GM12878 (cell line): ENCODE measurements around the gene SH2D7. TPM values are rescaled to one million over a fixed set of nuclear protein-coding genes. Genes with fewer than 3 reads are reported as not detected.

Source experiments
- ATAC-seq: fragments of 200-7000 bp; cut with Tn5 transposase; 3 replicates; pipeline ENCODE4 v1.9.1; 2020; ENCODE audit warnings: mild to moderate bottlenecking, moderate library complexity
- BruUV-seq: library from RNA; stranded (reverse); fragments of 400-500 nt; replicated peaks from 2 replicates; lab custom pipeline; 2021; lab: Mats Ljungman, UMichigan
- CTCF ChIA-PET: fragments of 300-600 bp; sonication (Branson Sonifier 250); formaldehyde crosslinking; extraction: SDS; loops from one replicate; lab custom pipeline; 2021; ENCODE audit warnings: inconsistent platforms; lab: Yijun Ruan, JAX
- POLR2A ChIA-PET: fragments of 350-600 bp; formaldehyde crosslinking; extraction: SDS; loops from one replicate; lab custom pipeline; 2021; ENCODE audit warnings: inconsistent platforms; lab: Charles Lee
- RAD21 ChIA-PET: fragments of 300-600 bp; sonication (Branson Sonifier 250); formaldehyde crosslinking; loops from one replicate; lab custom pipeline; 2023; ENCODE audit warnings: antibody characterized with exemption; ENCODE audit not compliant: unreplicated experiment; lab: Charles Lee
- SMC1A ChIA-PET: fragments of 300-600 bp; sonication (Branson Sonifier 250); formaldehyde crosslinking; loops from one replicate; lab custom pipeline; 2023; ENCODE audit not compliant: unreplicated experiment, uncharacterized antibody; lab: Charles Lee
- DNase-seq: peaks from one replicate; pipeline ENCODE4 v3.0.0-alpha.2; 2011; ENCODE audit warnings: low read depth, low spot score
- FAIRE-seq: peaks from 3 replicates; lab custom pipeline; 2011; peaks lifted over from hg19 to GRCh38; lab: Jason Lieb, UNC
- H2AFZ ChIP-seq: 2 replicates; pipeline ENCODE4 v1.6.0; 2011; ENCODE audit warnings: low read depth, low read length, control low read depth; ENCODE audit not compliant: control insufficient read depth
- H3K27ac ChIP-seq: 2 replicates; pipeline ENCODE4 v1.5.1; 2011; ENCODE audit warnings: control low read depth; ENCODE audit not compliant: control insufficient read depth, insufficient read depth
- H3K27me3 ChIP-seq, 2 experiments: replicated peaks in 1 of 2; 2 replicates each; pipeline versions ENCODE4 v1.6.0 to v1.6.1; 2011; ENCODE audit warnings: low read length in 1 of 2; ENCODE audit not compliant: control insufficient read depth in 2 of 2, insufficient read depth in 2 of 2
- H3K36me3 ChIP-seq, 2 experiments: 2 replicates each; pipeline ENCODE4 v1.5.1; 2011; ENCODE audit warnings: low read length in 1 of 2; ENCODE audit not compliant: control insufficient read depth in 2 of 2, insufficient read depth in 2 of 2
- H3K4me1 ChIP-seq: 2 replicates; pipeline ENCODE4 v1.6.1; 2011; ENCODE audit warnings: mild to moderate bottlenecking, low read length, moderate library complexity, mixed read lengths; ENCODE audit not compliant: control insufficient read depth, insufficient read depth
- H3K4me2 ChIP-seq: 2 replicates; pipeline ENCODE4 v1.6.0; 2011; ENCODE audit warnings: control low read depth; ENCODE audit not compliant: control insufficient read depth, insufficient read depth
- H3K4me3 ChIP-seq: fragments of 200-600 bp; sonication (generic); 2 replicates; pipeline ENCODE4 v1.5.1; 2016
- H3K79me2 ChIP-seq: 2 replicates; pipeline ENCODE4 v1.6.0; 2011; ENCODE audit warnings: low read length; ENCODE audit not compliant: control insufficient read depth, insufficient read depth
- H3K9ac ChIP-seq: 2 replicates; pipeline ENCODE4 v1.8.0; 2011; ENCODE audit warnings: low read length, control low read depth, mixed read lengths; ENCODE audit not compliant: control insufficient read depth, insufficient read depth
- H3K9me3 ChIP-seq: replicated peaks from 3 replicates; pipeline ENCODE4 v1.5.1; 2011; ENCODE audit warnings: mild to moderate bottlenecking, low read length; ENCODE audit not compliant: control insufficient read depth, insufficient read depth
- H4K20me1 ChIP-seq: 2 replicates; pipeline ENCODE4 v1.6.0; 2011; ENCODE audit not compliant: control insufficient read depth, insufficient read depth
- CEBPB ChIP-seq, 2 experiments: fragments of 150-350 bp in 1 of 2; IDR thresholded peaks; 2 replicates each; pipeline ENCODE4 v1.6.1; 2012 to 2014; ENCODE audit warnings: low read depth in 2 of 2, low read length in 2 of 2, borderline replicate concordance in 1 of 2, inconsistent platforms in 1 of 2
- CEBPZ ChIP-seq: fragments of 150-350 bp; IDR thresholded peaks from 2 replicates; pipeline ENCODE4 v1.6.1; 2016; ENCODE audit warnings: low read depth, low read length
- EED ChIP-seq: sonication (generic); IDR thresholded peaks from 2 replicates; pipeline ENCODE4 v1.6.1; 2016; ENCODE audit warnings: antibody characterized with exemption, low read depth
- ESRRA ChIP-seq: IDR thresholded peaks from 2 replicates; pipeline ENCODE4 v1.6.1; 2012; ENCODE audit warnings: mild to moderate bottlenecking, low read length, improper control_type of control experiment
- EZH2 ChIP-seq: IDR thresholded peaks from 2 replicates; pipeline ENCODE4 v1.6.1; 2012; ENCODE audit warnings: low read depth, mild to moderate bottlenecking, control low read depth, inconsistent platforms, low read length, borderline replicate concordance; ENCODE audit not compliant: control insufficient read depth
- GABPA ChIP-seq: IDR thresholded peaks from 2 replicates; pipeline ENCODE4 v1.6.1; 2014; ENCODE audit warnings: antibody characterized with exemption, low read depth, mild to moderate bottlenecking, inconsistent platforms
- GATAD2B ChIP-seq: fragments of 450-650 bp; conservative IDR thresholded peaks from 2 replicates; pipeline ENCODE4 v1.6.1; 2017; ENCODE audit warnings: low read depth, mild to moderate bottlenecking, moderate library complexity
- IRF4 ChIP-seq: IDR thresholded peaks from 2 replicates; pipeline ENCODE4 v1.6.1; 2011; ENCODE audit warnings: low read depth, low read length
- NR2F1 ChIP-seq: fragments of 450-650 bp; conservative IDR thresholded peaks from 2 replicates; pipeline ENCODE4 v1.6.1; 2017; ENCODE audit warnings: mild to moderate bottlenecking
- POU2F2 ChIP-seq: IDR thresholded peaks from 3 replicates; pipeline ENCODE4 v1.6.1; 2011; ENCODE audit warnings: low read depth, mild to moderate bottlenecking, low read length, borderline replicate concordance
- RB1 ChIP-seq: fragments of 450-650 bp; formaldehyde crosslinking; IDR thresholded peaks from 2 replicates; pipeline ENCODE4 v1.6.1; 2017; ENCODE audit warnings: mild to moderate bottlenecking, borderline replicate concordance
- RCOR1 ChIP-seq: conservative IDR thresholded peaks from 2 replicates; pipeline ENCODE4 v1.6.1; 2012; ENCODE audit warnings: low read depth, low read length, improper control_type of control experiment
- RELA ChIP-seq: fragments of 450-650 bp; IDR thresholded peaks from 2 replicates; pipeline ENCODE4 v1.8.0; 2014; ENCODE audit warnings: borderline replicate concordance; ENCODE audit not compliant: partially characterized antibody
- RFX5 ChIP-seq: IDR thresholded peaks from 2 replicates; pipeline ENCODE4 v1.6.1; 2011; ENCODE audit warnings: low read depth, low read length, improper control_type of control experiment
- RUNX3 ChIP-seq: IDR thresholded peaks from 2 replicates; pipeline ENCODE4 v1.6.1; 2012; ENCODE audit warnings: low read length, inconsistent platforms
- SMAD1 ChIP-seq: fragments of 450-650 bp; IDR thresholded peaks from 2 replicates; pipeline ENCODE4 v1.6.1; 2018; ENCODE audit warnings: mild to moderate bottlenecking, low read depth; ENCODE audit not compliant: partially characterized antibody
- SP1 ChIP-seq: IDR thresholded peaks from one replicate; pipeline ENCODE4 v1.6.1; 2011; ENCODE audit warnings: low read depth, low read length
- TCF7 ChIP-seq: IDR thresholded peaks from 2 replicates; pipeline ENCODE4 v1.6.1; 2014; ENCODE audit warnings: antibody characterized with exemption, borderline replicate concordance
- ZNF384 ChIP-seq: IDR thresholded peaks from 2 replicates; pipeline ENCODE4 v1.6.1; 2012; ENCODE audit warnings: low read depth, mild to moderate bottlenecking, low read length, improper control_type of control experiment, borderline replicate concordance
- WGBS: methylation state at CpG from one replicate; pipeline ENCODE4 v1.1.6; 2016; ENCODE audit warnings: low lambda C conversion rate; ENCODE audit not compliant: insufficient replicate concordance, insufficient coverage; ENCODE audit errors: missing lambda C conversion rate; 5-methylcytosine and 5-hydroxymethylcytosine counted together
- in situ Hi-C: fragments of 300-500 bp; cut with MboI; formaldehyde crosslinking; loops from 9 replicates; pipeline ENCODE4 v1.14.3; 2018; ENCODE audit warnings: mixed read lengths
- intact Hi-C: fragments of 100-400 bp; cut with micrococcal nuclease; formaldehyde crosslinking; loops from one replicate; pipeline ENCODE4 v1.14.2; 2022; ENCODE audit not compliant: unreplicated experiment
- polyA plus RNA-seq, 11 experiments: library from polyadenylated mRNA; depleted of rRNA in 4 of 11; unstranded in 6 of 11; stranded (reverse) in 5 of 11; fragments of >200 nt; fragmentation: Nextera tagmentation in 4 of 11; fragmentation: Illumina TruSeq in 1 of 11; extraction: Ambion mirVana in 4 of 11; extraction: Trizol in 1 of 11; gene quantifications; 1 replicate in 1 of 11; 2 replicates in 10 of 11; pipeline versions ENCODE4 v1.2.1 to v1.2.3, GENCODE V29; 2011 to 2016; ENCODE audit warnings: inconsistent platforms in 2 of 11, missing spikeins in 2 of 11, low read depth in 1 of 11
- total RNA-seq, 4 experiments: library from RNA; depleted of rRNA in 3 of 4; stranded (reverse); fragments of >200 nt in 3 of 4; fragmentation: Illumina TruSeq in 1 of 4; extraction: Trizol in 1 of 4; gene quantifications; 2 replicates each; pipeline versions ENCODE4 v1.2.1 to v1.2.3, GENCODE V29; 2013 to 2021
- TF ChIP-seq, protein P1 (sequence below): fragments of 450-650 bp; IDR thresholded peaks from 2 replicates; pipeline ENCODE4 v1.6.1; 2017; ENCODE audit warnings: mild to moderate bottlenecking, low read depth, inconsistent platforms; ENCODE audit not compliant: poor library complexity, severe bottlenecking

The SH2D7 gene
- total and polyA plus RNA-seq, 10 of the 15 experiments (the other 5 are each of a cell fraction or from before 2014, with no cell fraction given): 0.04 to 0.06 TPM; not detected in 8

GRCh38 chr15:78102211-78102610 lies 9.8 kb downstream of the SH2D7 start:
- peaks cover 29% of the 10 kb centered on the region for H3K4me1 ChIP-seq
- no peaks in the 10 kb centered on the region for H3K9me3 ChIP-seq
- no peaks in the 10 kb centered on the region for H4K20me1 ChIP-seq
- ChIA-PET CTCF (interaction anchor here (0.9 to 14.0 kb wide), 6 partner anchors 8 to 143 kb away, joined by 3 to 327 read pairs (median 5); partner anchors contain the start of gene TBC1D2B), POLR2A (interaction anchor here (0.7 to 1.2 kb wide), 3 partner anchors 28 to 54 kb away, joined by 3 read pairs; no protein-coding TSS in a partner anchor), SMC1A (interaction anchor here (1.7 to 13.4 kb wide), 5 partner anchors 12 to 136 kb away, joined by 7 to 184 read pairs (median 9); partner anchors contain the start of gene TBC1D2B), RAD21 (interaction anchor here (1.4 kb wide), 1 partner anchor 143 kb away, joined by 3 read pairs; no protein-coding TSS in a partner anchor)
- H3K9ac ChIP-seq: no peak overlapping the region
- no peaks in the 10 kb centered on the region for H3K36me3 ChIP-seq
- BruUV-seq: no TSS peak
- H3K27ac ChIP-seq: no peak overlapping the region
- no peaks in the 10 kb centered on the region for H3K79me2 ChIP-seq
- no peak overlapping the region for H3K4me3 ChIP-seq
- no peak overlapping the region for H2AFZ ChIP-seq
- no peak overlapping the region for H3K4me2 ChIP-seq
- FAIRE-seq (no peak), DNase-seq (no peak), ATAC-seq (no peak)
- intact Hi-C loops (no loop called here), in situ Hi-C loops (no loop called here)
- 5% methylated on average over 1 of the region's 1 CpG for WGBS
- TF ChIP-seq EED (no peak), TCF7 (no peak), RELA (no peak), EZH2 (no peak), IRF4 (no peak), ESRRA (no peak), RUNX3 (no peak), CEBPZ (no peak), RFX5 (no peak), RB1 (no peak), ZNF384 (no peak), CEBPB (IDR thresholded peaks at IDR 0.05; ENCODE audit: borderline replicate concordance in 1 of 2, low read depth in 2 of 2, low read length in 2 of 2) (no peak), NR2F1 (no peak), POU2F2 (no peak), SP1 (no peak), GABPA (no peak), RCOR1 (no peak), SMAD1 (no peak), GATAD2B (no peak)
- TF ChIP-seq, protein P1, sequence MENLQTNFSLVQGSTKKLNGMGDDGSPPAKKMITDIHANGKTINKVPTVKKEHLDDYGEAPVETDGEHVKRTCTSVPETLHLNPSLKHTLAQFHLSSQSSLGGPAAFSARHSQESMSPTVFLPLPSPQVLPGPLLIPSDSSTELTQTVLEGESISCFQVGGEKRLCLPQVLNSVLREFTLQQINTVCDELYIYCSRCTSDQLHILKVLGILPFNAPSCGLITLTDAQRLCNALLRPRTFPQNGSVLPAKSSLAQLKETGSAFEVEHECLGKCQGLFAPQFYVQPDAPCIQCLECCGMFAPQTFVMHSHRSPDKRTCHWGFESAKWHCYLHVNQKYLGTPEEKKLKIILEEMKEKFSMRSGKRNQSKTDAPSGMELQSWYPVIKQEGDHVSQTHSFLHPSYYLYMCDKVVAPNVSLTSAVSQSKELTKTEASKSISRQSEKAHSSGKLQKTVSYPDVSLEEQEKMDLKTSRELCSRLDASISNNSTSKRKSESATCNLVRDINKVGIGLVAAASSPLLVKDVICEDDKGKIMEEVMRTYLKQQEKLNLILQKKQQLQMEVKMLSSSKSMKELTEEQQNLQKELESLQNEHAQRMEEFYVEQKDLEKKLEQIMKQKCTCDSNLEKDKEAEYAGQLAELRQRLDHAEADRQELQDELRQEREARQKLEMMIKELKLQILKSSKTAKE: no peak
- TF ChIP-seq, all 136 proteins: peak for 0
- no peaks in the 10 kb centered on the region for H3K27me3 ChIP-seq
